ENCODE data around the gene AHNAK2.

GRCh38 chr14:104893435-104894207 lies 84.6 kb downstream of the AHNAK2 start:
- TF ChIP-seq CTCF (IDR thresholded peaks at IDR 0.05; ENCODE audit: low read length) (no peak), EZH2 (optimal IDR thresholded peaks at IDR 0.05; ENCODE audit: low read depth, low read length) (no peak), EZH2phosphoT487 (IDR thresholded peaks at IDR 0.05; ENCODE audit: low read length) (no peak)

All from MM.1S (cell line).